K562 (cell line): ENCODE data around the gene CWF19L1. TPM values are rescaled to one million over a fixed set of nuclear protein-coding genes. Genes with fewer than 3 reads are reported as not detected.
A peak's percentile ranks its signal among the peaks of the same experiment; 100 is the strongest.

ENCODE experiments used
- ATF7 ChIP-seq: fragments of 450-650 bp; IDR thresholded peaks from 2 replicates; pipeline ENCODE4 v1.7.1; 2014; ENCODE audit warnings: mild to moderate bottlenecking, moderate library complexity
- CEBPG ChIP-seq, 3 experiments: fragments of 200-800 bp in 1 of 3; sonication (Bioruptor generic) in 1 of 3; sonication (generic) in 1 of 3; formaldehyde crosslinking in 1 of 3; IDR thresholded peaks in 2 of 3; conservative IDR thresholded peaks in 1 of 3; 2 replicates each; pipeline versions ENCODE4 v1.6.1 to v1.8.0; 2016 to 2022; ENCODE audit warnings: missing compliant biosample characterization in 2 of 3, missing genetic modification characterization in 2 of 3, mild to moderate bottlenecking in 1 of 3, missing genetic modification reagents in 1 of 3
- CSDE1 ChIP-seq, 2 experiments: fragments of 450-650 bp; IDR thresholded peaks; 2 replicates each; pipeline ENCODE4 v1.6.1; 2016; ENCODE audit warnings: mild to moderate bottlenecking in 1 of 2
- CXXC5 ChIP-seq: fragments of 250-450 bp; sonication (Bioruptor Pico); IDR thresholded peaks from 2 replicates; pipeline ENCODE4 v1.8.0; 2022; ENCODE audit warnings: inconsistent platforms, mild to moderate bottlenecking, moderate library complexity
- FOXP4 ChIP-seq: sonication (generic); formaldehyde crosslinking; IDR thresholded peaks from 2 replicates; pipeline ENCODE4 v1.8.0; 2022; ENCODE audit warnings: mild to moderate bottlenecking, missing genetic modification reagents, borderline replicate concordance
- GTF2B ChIP-seq: IDR thresholded peaks from 2 replicates; pipeline ENCODE4 v1.6.1; 2011; ENCODE audit not compliant: insufficient read length; ENCODE audit errors: extremely low read depth
- MTA3 ChIP-seq: fragments of 450-650 bp; formaldehyde crosslinking; IDR thresholded peaks from 2 replicates; pipeline ENCODE4 v1.6.1; 2017; ENCODE audit warnings: mild to moderate bottlenecking, borderline replicate concordance
- PHF20 ChIP-seq: fragments of 450-650 bp; IDR thresholded peaks from 2 replicates; pipeline ENCODE4 v1.6.1; 2018; ENCODE audit not compliant: partially characterized antibody
- POLR2AphosphoS5 ChIP-seq: IDR thresholded peaks from 2 replicates; pipeline ENCODE4 v1.6.1; 2011; ENCODE audit warnings: mild to moderate bottlenecking, low read depth, low read length, moderate library complexity; ENCODE audit not compliant: control insufficient read depth, insufficient read depth
- POLR2G ChIP-seq: fragments of 200-400 bp; formaldehyde crosslinking; IDR thresholded peaks from 2 replicates; pipeline ENCODE4 v1.6.1; 2017; ENCODE audit warnings: low read depth, mild to moderate bottlenecking, antibody characterized with exemption, low read length, moderate library complexity
- RBM39 ChIP-seq: fragments of 200-400 bp; formaldehyde crosslinking; optimal IDR thresholded peaks from 2 replicates; pipeline ENCODE3; 2018; ENCODE audit warnings: low read depth, low read length
- SAP30 ChIP-seq: fragments of 200-600 bp; sonication (generic); IDR thresholded peaks from 2 replicates; pipeline ENCODE4 v1.6.1; 2012; ENCODE audit warnings: borderline replicate concordance, low read depth, mild to moderate bottlenecking, moderate library complexity, low read length, control low read depth, inconsistent platforms; ENCODE audit not compliant: insufficient read depth, poor library complexity, severe bottlenecking
- SP1 ChIP-seq: sonication (generic); formaldehyde crosslinking; IDR thresholded peaks from 2 replicates; pipeline ENCODE4 v1.8.1; 2022; ENCODE audit warnings: mild to moderate bottlenecking, missing genetic modification reagents
- SPI1 ChIP-seq: IDR thresholded peaks from 2 replicates; pipeline ENCODE4 v1.6.1; 2011; ENCODE audit warnings: low read depth, low read length, control low read depth, borderline replicate concordance
- TCFL5 ChIP-seq: fragments of 250-450 bp; sonication (Bioruptor Pico); conservative IDR thresholded peaks from 2 replicates; pipeline ENCODE4 v1.6.1; 2021; ENCODE audit warnings: mild to moderate bottlenecking, moderate library complexity, matching md5 sums
- ZNF395 ChIP-seq: fragments of 200-800 bp; sonication (Bioruptor generic); IDR thresholded peaks from 2 replicates; pipeline ENCODE4 v1.6.1; 2017; ENCODE audit warnings: missing genetic modification characterization, missing compliant biosample characterization
- polyA plus RNA-seq, 8 experiments: library from polyadenylated mRNA; depleted of rRNA in 4 of 8; stranded (reverse) in 5 of 8; unstranded in 3 of 8; fragments of >200 nt; fragmentation: Nextera tagmentation in 2 of 8; fragmentation: Illumina TruSeq in 1 of 8; extraction: Ambion mirVana in 2 of 8; extraction: Trizol in 1 of 8; gene quantifications; 2 replicates each; pipeline versions ENCODE4 v1.2.1 to v1.2.3, GENCODE V29; 2011 to 2014; ENCODE audit warnings: inconsistent platforms in 1 of 8, missing spikeins in 1 of 8
- total RNA-seq, 7 experiments: library from RNA; depleted of rRNA in 6 of 7; stranded (reverse); fragments of >200 nt in 6 of 7; fragmentation: Illumina TruSeq in 2 of 7; extraction: Trizol in 2 of 7; gene quantifications; 2 replicates each; pipeline versions ENCODE4 v1.2.1 to v1.2.3, GENCODE V29; 2011 to 2021; ENCODE audit warnings: low replicate concordance in 1 of 7
- TF ChIP-seq, protein P1 (sequence below): fragments of 250-450 bp; sonication (Bioruptor Pico); IDR thresholded peaks from 2 replicates; pipeline ENCODE4 v1.4.0; 2020
- TF ChIP-seq, protein P2 (sequence below): fragments of 450-650 bp; IDR thresholded peaks from 2 replicates; pipeline ENCODE4 v1.6.1; 2014; ENCODE audit warnings: low read depth, mild to moderate bottlenecking, moderate library complexity, borderline replicate concordance

The CWF19L1 gene
- total and polyA plus RNA-seq, 9 of the 15 experiments (the other 6 are each of a cell fraction or from before 2014, with no cell fraction given) = 19.5 to 49.9 (median 30.9) TPM

DNA sequence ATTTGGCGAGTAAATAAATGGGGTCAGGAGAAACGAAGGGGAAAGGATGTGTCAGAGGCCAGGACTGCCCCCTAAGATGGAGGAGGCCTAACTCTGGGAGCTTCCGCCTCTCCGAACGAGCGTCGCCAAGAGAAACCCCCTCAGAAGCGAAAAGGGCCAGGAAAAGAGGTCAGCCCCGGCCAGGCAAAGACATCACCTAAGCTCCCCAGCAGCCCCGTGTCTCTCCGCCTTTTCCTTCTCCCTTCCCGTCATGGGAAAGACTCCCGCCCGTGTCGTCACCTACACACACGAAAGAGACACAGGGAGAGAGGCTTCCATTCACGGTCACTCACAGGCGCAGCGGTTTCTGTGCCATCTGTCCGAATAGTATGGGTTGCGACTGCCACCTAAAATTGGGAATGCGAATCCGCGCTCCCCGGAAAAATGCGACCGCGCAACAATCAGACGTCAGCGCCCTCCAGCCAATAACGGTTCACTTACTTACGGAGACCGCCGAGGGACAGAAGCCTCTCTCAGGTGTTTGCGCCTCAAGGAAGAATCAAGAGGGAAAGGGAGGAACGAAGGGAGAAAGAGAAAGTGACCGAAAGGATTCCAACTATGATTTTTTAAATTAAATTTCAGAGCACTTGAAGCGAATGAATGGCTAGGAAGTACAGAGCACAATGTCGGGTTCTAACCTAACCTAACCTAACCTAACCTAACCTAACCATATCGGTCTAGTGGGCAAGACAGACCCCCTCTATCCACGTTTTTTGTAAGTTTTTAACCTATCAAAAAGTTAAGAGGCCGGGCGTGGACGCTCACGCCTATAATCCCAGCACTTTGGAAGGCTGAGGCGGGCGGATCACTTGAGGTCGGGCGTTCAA is at the start of gene CWF19L1 (continued):
- TF ChIP-seq, protein P1, sequence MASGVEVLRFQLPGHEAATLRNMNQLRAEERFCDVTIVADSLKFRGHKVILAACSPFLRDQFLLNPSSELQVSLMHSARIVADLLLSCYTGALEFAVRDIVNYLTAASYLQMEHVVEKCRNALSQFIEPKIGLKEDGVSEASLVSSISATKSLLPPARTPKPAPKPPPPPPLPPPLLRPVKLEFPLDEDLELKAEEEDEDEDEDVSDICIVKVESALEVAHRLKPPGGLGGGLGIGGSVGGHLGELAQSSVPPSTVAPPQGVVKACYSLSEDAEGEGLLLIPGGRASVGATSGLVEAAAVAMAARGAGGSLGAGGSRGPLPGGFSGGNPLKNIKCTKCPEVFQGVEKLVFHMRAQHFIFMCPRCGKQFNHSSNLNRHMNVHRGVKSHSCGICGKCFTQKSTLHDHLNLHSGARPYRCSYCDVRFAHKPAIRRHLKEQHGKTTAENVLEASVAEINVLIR = peak; percentile 92
- TF ChIP-seq TCFL5 (no peak), ATF7 (peak; percentile 44; the same call in 1 of the 2 replicates), SP1 (0 out of 2 replicates have a peak, but pooled peaks have one; percentile 32), MTA3 (peak; percentile 98), GTF2B (no peak), POLR2AphosphoS5 (peak; percentile 81), FOXP4 (no peak), RBM39 (peak; percentile 78), ZNF395 (CRISPR knock-in tag) (0 out of 2 replicates have a peak, but pooled peaks have one; percentile 51), CXXC5 (CRISPR knock-in tag) (peak; percentile 52; the same call in 1 of the 2 replicates), PHF20 (peak; percentile 98), CSDE1 (IDR thresholded peaks at IDR 0.05) (peak in 1 of 2 experiments; percentile 20; a peak in 1 of 4 replicates), SPI1 (no peak), SAP30 (peak; percentile 54), CEBPG (CRISPR knock-in tag; IDR thresholded peaks at IDR 0.05) (peak; percentile 14; the same call in 1 of the 2 replicates), CEBPG (tag; conservative IDR thresholded peaks at IDR 0.05 in 1 of 2, IDR thresholded peaks at IDR 0.05 in 1 of 2) (no peak), POLR2G (0 out of 2 replicates have a peak, but pooled peaks have one; percentile 24)
- TF ChIP-seq, protein P2, sequence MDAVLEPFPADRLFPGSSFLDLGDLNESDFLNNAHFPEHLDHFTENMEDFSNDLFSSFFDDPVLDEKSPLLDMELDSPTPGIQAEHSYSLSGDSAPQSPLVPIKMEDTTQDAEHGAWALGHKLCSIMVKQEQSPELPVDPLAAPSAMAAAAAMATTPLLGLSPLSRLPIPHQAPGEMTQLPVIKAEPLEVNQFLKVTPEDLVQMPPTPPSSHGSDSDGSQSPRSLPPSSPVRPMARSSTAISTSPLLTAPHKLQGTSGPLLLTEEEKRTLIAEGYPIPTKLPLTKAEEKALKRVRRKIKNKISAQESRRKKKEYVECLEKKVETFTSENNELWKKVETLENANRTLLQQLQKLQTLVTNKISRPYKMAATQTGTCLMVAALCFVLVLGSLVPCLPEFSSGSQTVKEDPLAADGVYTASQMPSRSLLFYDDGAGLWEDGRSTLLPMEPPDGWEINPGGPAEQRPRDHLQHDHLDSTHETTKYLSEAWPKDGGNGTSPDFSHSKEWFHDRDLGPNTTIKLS = 0 out of 2 replicates have a peak, but pooled peaks have one; percentile 17
